B cell (primary cell): ENCODE results near the gene BRD1. TPM values are rescaled to one million over a fixed set of nuclear protein-coding genes. Genes with fewer than 3 reads are reported as not detected.

Experiments used
- ATAC-seq: fragments of 200-7000 bp; cut with Tn5 transposase; one replicate; pipeline ENCODE4 v1.10.0; 2021; ENCODE audit warnings: low read depth, mild to moderate bottlenecking, moderate number of reproducible peaks, moderate library complexity
- CTCF ChIA-PET: fragments of 350-600 bp; sonication (Branson Sonifier 250); formaldehyde crosslinking; loops from one replicate; lab custom pipeline; 2021; ENCODE audit warnings: antibody characterized with exemption, inconsistent platforms; lab: Charles Lee
- POLR2A ChIA-PET: fragments of 350-600 bp; sonication (Branson Sonifier 250); formaldehyde crosslinking; loops from one replicate; lab custom pipeline; 2021; ENCODE audit warnings: antibody characterized with exemption; lab: Charles Lee
- DNase-seq: peaks from one replicate; pipeline ENCODE4 v3.0.0; 2013
- H2AFZ ChIP-seq: 2 replicates; pipeline ENCODE4 v1.6.1; 2012; ENCODE audit warnings: mild to moderate bottlenecking, low read depth, low read length; ENCODE audit not compliant: insufficient read depth, poor library complexity, severe bottlenecking
- H3K27ac ChIP-seq, 2 donors: 1 replicate in 1 of 2; 2 replicates in 1 of 2; pipeline ENCODE4 v1.5.1; 2012 to 2013; ENCODE audit warnings: low read length in 2 of 2, mild to moderate bottlenecking in 2 of 2, moderate library complexity in 1 of 2
- H3K27me3 ChIP-seq, 4 experiments: fragments of 200-600 bp in 1 of 4; sonication (generic) in 1 of 4; replicated peaks in 1 of 4; 1 replicate in 2 of 4; 2 replicates in 2 of 4; pipeline versions ENCODE4 v1.6.1 to v1.7.0; 2013 to 2016; ENCODE audit warnings: low read length in 3 of 4, mild to moderate bottlenecking in 2 of 4, mixed read lengths in 1 of 4, moderate library complexity in 1 of 4; ENCODE audit not compliant: insufficient read depth in 4 of 4, control insufficient read depth in 3 of 4; ENCODE audit errors: control extremely low read depth in 1 of 4
- H3K36me3 ChIP-seq, 2 experiments: replicated peaks in 1 of 2; 1 replicate in 1 of 2; 2 replicates in 1 of 2; pipeline versions ENCODE4 v1.6.1 to v1.7.1; 2013; ENCODE audit warnings: low read length in 1 of 2; ENCODE audit not compliant: insufficient read depth in 2 of 2, control insufficient read depth in 1 of 2; ENCODE audit errors: control extremely low read depth in 1 of 2, extremely low read depth in 1 of 2
- H3K4me1 ChIP-seq, 2 donors: fragments of 200-600 bp in 1 of 2; sonication (generic) in 1 of 2; 1 replicate in 1 of 2; 2 replicates in 1 of 2; pipeline versions ENCODE4 v1.5.1 to v1.6.1; 2013 to 2017; ENCODE audit warnings: low read length in 2 of 2; ENCODE audit not compliant: control insufficient read depth in 2 of 2, insufficient read depth in 2 of 2
- H3K4me2 ChIP-seq: replicated peaks from 2 replicates; pipeline ENCODE3; 2012; ENCODE audit warnings: mild to moderate bottlenecking, low read depth, low read length; ENCODE audit not compliant: poor library complexity, severe bottlenecking
- H3K4me3 ChIP-seq, 5 experiments: fragments of 200-600 bp in 1 of 5; sonication (generic) in 1 of 5; 1 replicate in 3 of 5; 2 replicates in 2 of 5; pipeline versions ENCODE4 v1.5.1 to v1.7.0; 2011 to 2016; ENCODE audit warnings: low read length in 4 of 5, mild to moderate bottlenecking in 4 of 5, low read depth in 2 of 5, control low read depth in 1 of 5, moderate library complexity in 1 of 5; ENCODE audit not compliant: insufficient read depth in 1 of 5; ENCODE audit errors: control extremely low read depth in 1 of 5, extremely low read depth in 1 of 5
- H3K79me2 ChIP-seq: fragments of 200-600 bp; sonication (generic); one replicate; pipeline ENCODE4 v1.6.0; 2016; ENCODE audit warnings: low read length; ENCODE audit not compliant: control insufficient read depth, insufficient read depth
- H3K9ac ChIP-seq: fragments of 200-600 bp; sonication (generic); 2 replicates; pipeline ENCODE4 v1.6.1; 2017; ENCODE audit warnings: mild to moderate bottlenecking, low read length, moderate library complexity
- H3K9me3 ChIP-seq, 3 donors: one replicate each; pipeline versions ENCODE4 v1.6.1 to v1.7.1; 2013; ENCODE audit warnings: low read length in 2 of 3; ENCODE audit not compliant: control insufficient read depth in 2 of 3, insufficient read depth in 1 of 3; ENCODE audit errors: control extremely low read depth in 1 of 3
- H4K20me1 ChIP-seq: 2 replicates; pipeline ENCODE4 v1.6.0; 2012; ENCODE audit warnings: mild to moderate bottlenecking, low read length; ENCODE audit not compliant: insufficient read depth, control insufficient read depth, poor library complexity, severe bottlenecking
- H3K27ac Mint-ChIP-seq: one replicate; pipeline ENCODE4 v1.8.0; 2021; ENCODE audit warnings: mixed read lengths
- H3K27me3 Mint-ChIP-seq: one replicate; pipeline ENCODE4 v1.8.0; 2021; ENCODE audit warnings: mixed read lengths
- H3K4me1 Mint-ChIP-seq: one replicate; pipeline ENCODE4 v1.8.0; 2021; ENCODE audit warnings: mixed read lengths
- H3K4me3 Mint-ChIP-seq: one replicate; pipeline ENCODE4 v1.8.0; 2021; ENCODE audit warnings: mixed read lengths
- H3K9me3 Mint-ChIP-seq: one replicate; pipeline ENCODE4 v1.8.0; 2022; ENCODE audit warnings: mixed read lengths; ENCODE audit not compliant: insufficient read depth
- EZH2 ChIP-seq: IDR thresholded peaks from 2 replicates; pipeline ENCODE4 v1.6.1; 2012; ENCODE audit warnings: borderline replicate concordance, low read depth, mild to moderate bottlenecking, moderate library complexity, low read length; ENCODE audit not compliant: insufficient read depth, poor library complexity, severe bottlenecking
- WGBS: methylation state at CpG from one replicate; pipeline ENCODE4 v1.1.5; 2013; ENCODE audit warnings: missing lambda C conversion rate; ENCODE audit not compliant: insufficient coverage; 5-methylcytosine and 5-hydroxymethylcytosine counted together
- intact Hi-C: fragments of 100-400 bp; cut with micrococcal nuclease; formaldehyde crosslinking; loops from one replicate; pipeline ENCODE4 v1.10.0; 2022
- polyA plus RNA-seq: library from polyadenylated mRNA; depleted of rRNA; stranded (reverse); fragments of >200 nt; gene quantifications from 2 replicates; pipeline ENCODE4 v1.2.3, GENCODE V29; 2012
- total RNA-seq, 2 donors: library from RNA; stranded (reverse); fragments of 120-200 nt in 1 of 2; gene quantifications; 1 replicate in 1 of 2; 2 replicates in 1 of 2; pipeline versions ENCODE4 v1.2.3 to v1.2.4, GENCODE V29; 2013 to 2022
- TF ChIP-seq, protein P1 (sequence below): fragments of 200-600 bp; IDR thresholded peaks from one replicate; pipeline ENCODE4 v1.8.0; 2022; ENCODE audit warnings: antibody characterized with exemption, mild to moderate bottlenecking

The BRD1 gene
- total and polyA plus RNA-seq, 2 donors (not counting 1 experiment from before 2014, with no cell fraction given) = 16.9 to 73.3 TPM

DNA sequence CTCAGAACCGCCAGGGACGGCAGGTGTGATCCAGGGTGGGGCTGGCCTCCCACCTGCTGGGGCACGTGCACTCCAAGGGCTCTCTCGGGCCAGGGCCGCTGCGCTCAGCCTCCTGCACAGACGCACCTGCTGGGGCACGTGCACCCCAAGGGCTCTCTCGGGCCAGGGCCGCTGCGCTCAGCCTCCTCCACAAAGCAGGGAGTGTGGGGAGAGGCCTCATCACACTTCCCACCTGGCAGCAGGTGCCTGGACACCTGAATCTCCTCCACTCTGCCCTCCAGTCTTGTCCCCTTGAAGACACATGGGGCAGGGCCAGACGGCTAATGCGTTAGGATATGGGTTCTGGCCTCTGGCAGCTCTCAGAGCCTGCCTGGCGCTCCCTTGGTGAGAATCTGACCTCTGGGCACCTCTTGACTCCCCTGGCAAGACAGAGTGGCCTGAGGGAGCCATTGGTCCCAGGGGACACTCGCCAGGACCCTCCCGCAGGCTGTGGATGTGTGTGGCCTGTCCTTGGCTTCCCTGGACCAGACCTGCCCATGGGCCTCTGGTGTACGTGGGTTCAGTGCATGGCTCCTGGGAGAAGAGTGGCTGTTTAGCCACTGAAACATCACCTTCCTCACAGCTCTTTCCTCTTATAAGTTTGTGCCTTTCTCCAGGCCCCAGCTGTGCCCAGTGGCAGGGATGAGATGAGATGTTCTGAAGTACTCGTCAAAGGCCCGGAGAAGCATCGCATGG is 73.5 kb downstream of the BRD1 start:
- no peak overlapping the region for H3K4me2 ChIP-seq
- H3K79me2 ChIP-seq = no peaks in the 10 kb centered on the region
- Mint-ChIP-seq H3K9me3 (no peaks in the 10 kb centered on the region), H3K4me3 (no peak overlapping the region), H3K27me3 (peaks cover 2% of the 10 kb centered on the region), H3K27ac (no peak overlapping the region), H3K4me1 (no peaks in the 10 kb centered on the region)
- ATAC-seq (no peak), DNase-seq (no peak)
- H3K9me3 ChIP-seq = peaks cover 0 to 10% (median 0%) of the 10 kb centered on the region in 3 donors
- H3K4me3 ChIP-seq = no peak overlapping the region
- TF ChIP-seq EZH2 = no peak
- TF ChIP-seq, protein P1, sequence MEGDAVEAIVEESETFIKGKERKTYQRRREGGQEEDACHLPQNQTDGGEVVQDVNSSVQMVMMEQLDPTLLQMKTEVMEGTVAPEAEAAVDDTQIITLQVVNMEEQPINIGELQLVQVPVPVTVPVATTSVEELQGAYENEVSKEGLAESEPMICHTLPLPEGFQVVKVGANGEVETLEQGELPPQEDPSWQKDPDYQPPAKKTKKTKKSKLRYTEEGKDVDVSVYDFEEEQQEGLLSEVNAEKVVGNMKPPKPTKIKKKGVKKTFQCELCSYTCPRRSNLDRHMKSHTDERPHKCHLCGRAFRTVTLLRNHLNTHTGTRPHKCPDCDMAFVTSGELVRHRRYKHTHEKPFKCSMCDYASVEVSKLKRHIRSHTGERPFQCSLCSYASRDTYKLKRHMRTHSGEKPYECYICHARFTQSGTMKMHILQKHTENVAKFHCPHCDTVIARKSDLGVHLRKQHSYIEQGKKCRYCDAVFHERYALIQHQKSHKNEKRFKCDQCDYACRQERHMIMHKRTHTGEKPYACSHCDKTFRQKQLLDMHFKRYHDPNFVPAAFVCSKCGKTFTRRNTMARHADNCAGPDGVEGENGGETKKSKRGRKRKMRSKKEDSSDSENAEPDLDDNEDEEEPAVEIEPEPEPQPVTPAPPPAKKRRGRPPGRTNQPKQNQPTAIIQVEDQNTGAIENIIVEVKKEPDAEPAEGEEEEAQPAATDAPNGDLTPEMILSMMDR = no peak
- H3K9ac ChIP-seq = no peak overlapping the region
- intact Hi-C loops = no loop called here
- CTCF ChIA-PET = no interaction called here
- H3K27ac ChIP-seq = no peak overlapping the region
- no peaks in the 10 kb centered on the region for H3K4me1 ChIP-seq
- H4K20me1 ChIP-seq = no peaks in the 10 kb centered on the region
- H2AFZ ChIP-seq = no peak overlapping the region
- POLR2A ChIA-PET = no interaction called here
- WGBS = 90% methylated on average over 16 of the region's 20 CpGs
- H3K36me3 ChIP-seq = no peaks in the 10 kb centered on the region
- peaks cover 0 to 8% (median 0%) of the 10 kb centered on the region in 4 experiments for H3K27me3 ChIP-seq

- Histone ChIP-seq H3K4me1 (no peaks in the 10 kb centered on the region), H3K9me3 (peaks cover 0 to 16% (median 0%) of the 10 kb centered on the region in 3 donors), H2AFZ (no peak overlapping the region), H3K27me3 (peaks cover 0 to 10% (median 0%) of the 10 kb centered on the region in 4 experiments), H4K20me1 (no peaks in the 10 kb centered on the region), H3K4me2 (no peak overlapping the region), H3K36me3 (no peaks in the 10 kb centered on the region), H3K9ac (no peak overlapping the region), H3K79me2 (no peaks in the 10 kb centered on the region), H3K27ac (no peak overlapping the region), H3K4me3 (no peak overlapping the region)
- intact Hi-C loops = no loop called here
- 95% methylated on average over 18 of the region's 20 CpGs for WGBS
- TF ChIP-seq, protein P1 = no peak
- no peak for TF ChIP-seq EZH2
- ChIA-PET POLR2A (no interaction called here), CTCF (no interaction called here)
- DNase-seq (no peak), ATAC-seq (no peak)
- Mint-ChIP-seq H3K27me3 (peaks cover 2% of the 10 kb centered on the region), H3K4me3 (no peak overlapping the region), H3K9me3 (no peaks in the 10 kb centered on the region), H3K27ac (no peak overlapping the region), H3K4me1 (no peaks in the 10 kb centered on the region)
These were observed 74.3 kb downstream of the BRD1 start for GRCh38 chr22:49753276-49753890.
